H4 (cell line): ENCODE measurements around the gene VPS26B. TPM values are rescaled to one million over a fixed set of nuclear protein-coding genes. Genes with fewer than 3 reads are reported as not detected.
"Not testable (repeated sequence)": the region's sequence is repeated elsewhere in the genome, so short reads cannot be mapped to it uniquely, and the experiment has no call there.

Experiments
- DNase-seq: peaks from one replicate; pipeline ENCODE4 v3.0.0-alpha.2; 2015; ENCODE audit warnings: low spot score
- total RNA-seq: library from RNA; depleted of rRNA; stranded (reverse); fragments of >200 nt; shearing (Covaris generic); gene quantifications from 2 replicates; pipeline ENCODE4 v1.2.3, GENCODE V29; 2014

The VPS26B gene
- total RNA-seq, 1 experiment from 2014 or later, result 25.5 TPM

DNA sequence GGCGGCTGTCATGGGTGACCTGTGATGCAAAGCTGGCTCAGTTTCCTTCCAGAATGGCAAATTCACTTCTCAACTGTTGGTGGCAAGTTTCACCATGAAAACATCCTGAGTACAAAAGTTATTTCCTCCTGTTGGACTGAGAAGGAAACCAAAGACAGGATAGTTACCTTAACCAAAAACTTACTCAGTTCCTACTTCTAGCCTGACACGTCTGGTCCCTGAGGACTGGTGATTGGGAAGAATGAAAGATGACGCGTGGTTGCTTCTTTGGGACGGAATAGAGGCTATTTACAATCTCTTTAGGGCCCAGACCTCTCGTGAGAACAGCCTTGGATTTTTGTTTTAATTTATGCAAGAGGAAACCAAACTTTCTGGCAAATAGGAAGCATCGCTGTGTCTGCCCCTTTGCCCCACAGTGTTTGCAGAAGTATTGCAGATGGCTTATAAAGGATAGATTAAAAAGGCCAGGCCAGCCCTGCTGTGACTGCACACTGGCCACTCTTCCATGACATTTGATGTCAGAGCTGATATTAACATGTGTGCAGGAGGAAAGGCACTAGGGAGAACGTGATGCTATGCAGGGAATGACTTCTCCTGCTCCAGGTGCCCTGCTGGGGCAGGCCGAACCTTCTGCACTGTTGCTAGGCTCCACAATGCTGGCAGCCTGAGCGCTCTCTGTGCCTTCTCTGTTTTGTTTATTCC lies 7.6 kb downstream of the VPS26B start:
- DNase-seq, result no peak

- no peak for DNase-seq
Observed at GRCh38 chr11:134233729-134234179, 9.3 kb downstream of the VPS26B start.

- DNase-seq, result no peak
Observed at GRCh38 chr11:134235399-134235798, 10.9 kb downstream of the VPS26B start.

DNA sequence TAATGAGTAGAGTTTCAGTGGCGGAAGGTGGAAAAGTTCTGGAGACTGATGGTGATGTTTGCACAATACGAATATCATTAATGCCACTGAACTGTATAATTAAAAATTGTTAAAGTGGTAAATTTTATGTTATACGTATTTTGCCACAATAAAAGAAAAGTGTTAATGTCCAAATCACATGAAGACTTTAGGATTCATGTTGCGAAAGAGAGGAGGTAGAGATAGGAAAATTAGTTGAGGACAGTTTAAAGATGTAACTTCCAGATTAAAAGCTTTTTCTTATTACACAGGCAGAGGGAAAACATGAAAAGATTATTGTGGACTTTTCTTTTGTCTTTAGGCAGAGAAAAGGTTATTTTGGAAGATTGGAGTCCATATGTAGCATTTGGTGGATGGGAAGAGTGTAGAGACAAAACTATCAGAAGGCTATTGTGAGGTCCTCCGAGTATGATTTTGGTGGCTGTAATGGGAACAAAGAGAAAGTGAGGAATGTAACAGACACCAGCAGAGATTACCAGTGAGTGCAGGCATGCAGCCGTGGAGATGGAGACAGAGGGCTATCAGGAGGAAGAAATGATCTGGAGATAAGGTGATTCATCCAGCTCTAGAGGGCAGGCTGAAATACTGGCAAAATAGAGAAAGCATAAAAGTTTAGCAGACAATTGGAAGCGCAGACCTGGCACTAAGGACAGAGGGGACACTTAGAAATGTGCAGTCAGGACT lies 12.5 kb downstream of the VPS26B start:
- no peak for DNase-seq

DNA sequence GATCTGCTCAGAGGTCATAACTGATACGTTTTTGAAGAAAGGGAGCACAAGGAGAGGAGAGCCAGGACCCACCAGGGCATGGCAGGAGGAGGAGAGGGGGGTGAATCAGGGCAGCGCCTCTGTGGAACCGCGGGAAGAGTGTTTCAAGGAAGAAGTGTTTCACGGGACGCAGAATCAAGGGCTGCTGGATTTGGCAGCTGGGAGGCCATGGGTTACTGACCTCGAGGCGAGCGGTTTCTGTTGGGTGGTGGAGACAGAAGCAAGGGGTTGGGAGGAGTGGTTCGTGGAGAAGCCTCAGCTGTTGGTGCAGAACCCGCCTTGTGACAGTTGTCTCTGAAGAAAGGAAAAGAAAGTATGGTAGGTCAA lies 13.1 kb downstream of the VPS26B start:
- DNase-seq, result no peak

GRCh38 chr11:134238956-134239355 lies 14.5 kb downstream of the VPS26B start:
- DNase-seq, result no peak

- no peak for DNase-seq
Observed at GRCh38 chr11:134240592-134240991, 16.1 kb downstream of the VPS26B start.

- DNase-seq, result no peak
Observed at GRCh38 chr11:134242376-134242775, 17.9 kb downstream of the VPS26B start.

- no peak for DNase-seq
Observed at GRCh38 chr11:134243913-134244312, 19.4 kb downstream of the VPS26B start.

DNA sequence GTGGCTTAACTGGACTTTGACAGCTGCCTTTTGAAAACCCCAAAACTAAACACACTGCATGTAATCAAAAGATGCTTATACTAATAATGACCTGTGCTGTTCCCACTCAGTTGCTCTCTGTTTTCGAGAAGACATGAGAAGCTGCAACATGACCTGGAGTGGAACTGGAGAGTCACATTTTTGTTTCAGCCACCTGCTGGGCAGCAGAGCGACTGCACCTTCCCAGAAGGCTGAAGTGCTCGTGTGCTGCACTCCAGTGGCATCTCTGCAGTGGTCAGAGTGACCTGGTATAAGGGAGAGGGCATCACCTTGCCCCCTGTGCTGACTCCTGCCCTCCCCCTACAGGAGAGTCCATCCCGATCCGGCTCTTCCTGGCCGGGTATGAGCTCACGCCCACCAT lies 20.1 kb downstream of the VPS26B start:
- DNase-seq, result no peak

DNA sequence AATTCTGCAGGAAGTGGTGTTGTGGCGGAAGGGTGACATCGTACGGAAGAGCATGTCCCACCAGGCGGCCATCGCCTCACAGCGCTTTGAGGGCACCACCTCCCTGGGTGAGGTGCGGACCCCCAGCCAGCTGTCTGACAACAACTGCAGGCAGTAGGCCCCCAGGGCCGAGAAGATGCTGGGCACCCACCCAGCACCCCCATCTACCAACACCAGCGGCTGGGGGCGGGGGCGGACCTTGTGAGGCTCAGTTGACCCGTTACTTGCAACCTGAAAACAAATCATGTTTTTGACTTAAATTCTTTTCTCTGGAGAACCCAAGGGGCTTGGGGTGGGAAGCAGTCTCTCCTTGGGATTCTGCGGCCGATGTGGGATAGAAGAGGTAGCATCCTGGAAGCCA lies 21.0 kb downstream of the VPS26B start:
- DNase-seq, result no peak

- DNase-seq, result no peak
Observed at GRCh38 chr11:134246100-134246499, 21.6 kb downstream of the VPS26B start.

- DNase-seq, result no peak
Observed at GRCh38 chr11:134246678-134247077, 22.2 kb downstream of the VPS26B start.

DNA sequence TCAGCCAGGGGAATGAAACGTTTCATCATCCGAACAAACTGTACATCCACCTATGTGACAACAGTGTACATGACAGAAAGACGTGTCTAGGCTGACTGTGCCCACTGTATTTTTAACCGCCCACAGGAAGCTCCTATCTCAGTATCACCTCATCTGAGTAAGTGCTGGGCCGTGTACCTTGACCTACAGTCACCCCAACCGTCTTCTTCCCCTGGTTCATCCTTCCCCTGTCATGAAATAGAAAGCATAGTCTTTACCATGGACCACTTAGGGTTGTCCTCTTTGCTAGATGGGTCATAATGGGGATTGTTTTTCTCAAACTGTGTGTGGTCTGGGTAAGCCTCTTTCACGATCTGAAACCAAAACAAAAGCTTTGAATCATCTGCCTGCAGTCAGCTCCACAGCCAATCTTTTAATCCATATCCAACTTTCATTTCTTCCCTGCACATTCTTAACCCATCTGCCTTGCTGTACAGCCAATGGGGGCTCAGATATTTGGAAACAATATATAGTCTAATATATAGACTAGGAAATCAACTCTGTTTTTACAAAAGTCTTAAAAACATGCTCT lies 24.5 kb downstream of the VPS26B start:
- DNase-seq, result no peak

DNA sequence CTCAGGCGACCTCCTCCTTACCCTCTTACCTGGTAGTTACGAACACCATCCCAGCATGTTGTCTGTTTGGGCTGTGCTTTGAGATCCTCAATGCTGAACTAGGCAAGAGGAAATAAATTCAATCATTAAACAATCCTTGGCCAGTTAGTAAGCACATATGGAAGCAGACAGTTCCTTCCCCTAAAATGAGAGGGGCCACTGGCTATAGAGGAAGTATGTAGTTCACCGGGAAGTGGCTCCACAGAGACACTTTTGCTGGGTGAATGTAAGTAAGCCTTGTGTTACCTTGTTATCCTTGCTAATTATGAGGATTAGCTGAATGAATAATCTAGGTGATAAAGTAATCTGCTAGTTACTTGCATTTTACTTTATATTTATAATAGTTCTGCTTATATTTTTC lies 25.8 kb downstream of the VPS26B start:
- DNase-seq, result no peak

GRCh38 chr11:134250675-134251074 lies 26.2 kb downstream of the VPS26B start:
- no peak for DNase-seq

DNA sequence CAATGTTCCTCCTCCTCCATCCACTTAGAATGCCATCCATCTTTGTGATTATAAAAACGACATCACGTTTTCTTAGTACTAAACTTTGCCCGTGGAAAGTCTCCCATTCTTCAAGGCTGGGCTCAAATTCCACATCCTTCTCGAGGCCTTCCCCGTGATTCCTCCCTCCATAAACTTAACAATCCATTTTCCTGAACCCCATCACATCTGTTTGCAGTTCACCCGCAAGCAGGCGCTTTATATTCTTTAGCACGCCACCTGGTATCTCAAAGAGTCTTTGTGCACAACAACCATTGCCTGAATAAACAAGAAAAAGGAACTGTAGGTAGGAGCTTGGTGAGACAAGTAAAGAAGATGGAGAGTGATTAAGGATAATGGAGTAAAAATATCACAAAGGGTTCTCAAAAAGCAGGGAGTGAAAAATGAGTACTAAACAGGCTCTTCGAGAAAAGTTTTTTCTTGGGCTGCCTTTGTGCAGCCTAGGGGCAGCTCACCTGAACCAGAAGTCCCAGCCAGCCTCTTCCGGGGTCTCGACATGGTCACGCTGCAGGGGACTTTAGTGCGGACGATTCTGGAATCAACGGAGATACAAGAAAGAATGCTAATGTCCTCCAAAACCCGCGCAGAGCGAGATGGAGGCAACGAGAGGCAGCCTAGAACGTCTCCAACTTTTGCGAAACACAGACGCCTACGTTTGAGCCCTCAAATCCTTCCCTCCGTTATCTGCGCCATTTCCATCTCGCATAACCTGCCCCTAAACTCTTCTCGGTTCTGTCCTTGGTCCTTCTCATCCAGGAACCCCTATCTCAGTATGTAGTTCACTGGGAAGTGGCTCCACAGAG lies 28.1 kb downstream of the VPS26B start:
- DNase-seq, result no peak

- DNase-seq, result peak; percentile 94
Observed at GRCh38 chr11:134253188-134253993, 28.9 kb downstream of the VPS26B start, which contains the start of the genes ACAD8 and THYN1. Gene ACAD8, plus strand, starts transcription at chr11:134253568. Its CDS starts 33 bp downstream, at chr11:134253601. Gene THYN1, minus strand, starts transcription at chr11:134253352. Its CDS starts 470 bp downstream, at chr11:134252882.

- no peak for DNase-seq
Observed at GRCh38 chr11:134254433-134255183, 30.1 kb downstream of the VPS26B start.

- DNase-seq, result not testable (repeated sequence)
Observed at GRCh38 chr11:134255184-134255561, 30.7 kb downstream of the VPS26B start.
